SH-SY5Y (cell line): Measurements from ENCODE around the gene SLC6A13.

Experiments used
- GATA2 ChIP-seq: IDR thresholded peaks from 2 replicates; pipeline ENCODE4 v1.6.1; 2011; ENCODE audit warnings: mild to moderate bottlenecking, low read depth, low read length
- GATA3 ChIP-seq: IDR thresholded peaks from 2 replicates; pipeline ENCODE4 v1.6.1; 2011; ENCODE audit warnings: low read depth, mild to moderate bottlenecking, low read length, moderate library complexity

- TF ChIP-seq GATA2 (no peak), GATA3 (no peak)
Measured at GRCh38 chr12:262113-262512, 523 bp downstream of the SLC6A13 start.
